ENCODE results near the gene ENTPD6. TPM values are rescaled to one million over a fixed set of nuclear protein-coding genes. Genes with fewer than 3 reads are reported as not detected.

ENTPD6 gene
- total RNA-seq: 10 to 100 TPM; 31.6 to 49.6 (median 35.7) TPM
- polyA plus RNA-seq: 10 to 100 TPM; 23.0 to 42.0 (median 33.6) TPM
- long read RNA-seq, donor 1, partial matches to known transcripts: 0 of 4 reads
- long read RNA-seq, donor 1, other reads (novel, unspliced or antisense): 0 of 4 reads
- long read RNA-seq, donor 2: 0 reads

- Histone ChIP-seq H3K36me3 (no peaks in the 10 kb centered on the region), H3K4me3 (peak within 1 kb of the TSS; percentile 65 to 97 (median 84)), H3K27me3 (replicated peaks in 1 of 7) (no peaks in the 10 kb centered on the region), H3K27ac (peak within 1 kb of the TSS; percentile 70 to 90 (median 88)), H3K9me3 (no peaks in the 10 kb centered on the region), H3K4me1 (peaks cover 14 to 38% (median 28%) of the 10 kb centered on the region in 6 donors)
- peak; percentile 96 for DNase-seq
- intact Hi-C loops (cut with DNase I; ENCODE audit: low total_unique reads): no loop called here
- WGBS, 5 donors: 6 to 12% (median 6%) methylated on average over 32 to 75 of the region's 75 CpGs
- TF ChIP-seq POLR2A (IDR thresholded peaks at IDR 0.05): peak in 1 of 3 donors; percentile 83
- peak in 2 of 11 experiments; percentile 16 to 19 for TF ChIP-seq CTCF (IDR thresholded peaks at IDR 0.05 in 8 of 11, conservative IDR thresholded peaks at IDR 0.05 in 3 of 11)
- TF ChIP-seq POLR2AphosphoS5 (IDR thresholded peaks at IDR 0.05): peak; percentile 96 to 97 (median 97)
Observed at GRCh38 chr20:25195014-25195961, at the start of gene ENTPD6. TSS of gene ENTPD6 (plus strand) at chr20:25195712. CDS start at chr20:25206537, 10,825 bp downstream.

- TF ChIP-seq POLR2A (IDR thresholded peaks at IDR 0.05): no peak
- no peak for TF ChIP-seq POLR2AphosphoS5 (IDR thresholded peaks at IDR 0.05)
- no peak for TF ChIP-seq CTCF (IDR thresholded peaks at IDR 0.05 in 8 of 11, conservative IDR thresholded peaks at IDR 0.05 in 3 of 11)
- no peaks in the 10 kb centered on the region for H3K36me3 ChIP-seq
- no peak overlapping the region for H3K27ac ChIP-seq
- H3K4me3 ChIP-seq: no peak overlapping the region
- intact Hi-C loops (cut with DNase I; ENCODE audit: low total_unique reads): no loop called here
- H3K9me3 ChIP-seq: no peaks in the 10 kb centered on the region
- DNase-seq: no peak
- peaks cover 0 to 58% (median 16%) of the 10 kb centered on the region in 7 donors for H3K27me3 ChIP-seq (replicated peaks in 1 of 7)
- 82 to 93% (median 89%) methylated on average over 7 to 8 of the region's 8 CpGs for WGBS, 5 donors
- H3K4me1 ChIP-seq: peaks cover 0 to 11% (median 10%) of the 10 kb centered on the region in 6 donors
Observed at GRCh38 chr20:25146976-25147375, 48.5 kb upstream of the ENTPD6 start.

GRCh38 chr20:25147716-25148115 lies 47.8 kb upstream of the ENTPD6 start:
- no peaks in the 10 kb centered on the region for H3K36me3 ChIP-seq
- H3K27me3 ChIP-seq (replicated peaks in 1 of 7): peaks cover 0 to 54% (median 16%) of the 10 kb centered on the region in 7 donors
- H3K27ac ChIP-seq: no peak overlapping the region
- no peak for DNase-seq
- H3K9me3 ChIP-seq: no peaks in the 10 kb centered on the region
- peaks cover 0 to 11% (median 10%) of the 10 kb centered on the region in 6 donors for H3K4me1 ChIP-seq
- no peak overlapping the region for H3K4me3 ChIP-seq
- no peak for TF ChIP-seq POLR2A (IDR thresholded peaks at IDR 0.05)
- TF ChIP-seq CTCF (IDR thresholded peaks at IDR 0.05 in 8 of 11, conservative IDR thresholded peaks at IDR 0.05 in 3 of 11): no peak
- TF ChIP-seq POLR2AphosphoS5 (IDR thresholded peaks at IDR 0.05): no peak
- intact Hi-C loops (cut with DNase I; ENCODE audit: low total_unique reads): no loop called here
- WGBS, 5 donors: 79 to 92% (median 85%) methylated on average over 15 of the region's 15 CpGs

All from spleen (tissue), 13 donors.